ENCODE measurements around the gene STAT5B. TPM values are rescaled to one million over a fixed set of nuclear protein-coding genes. Genes with fewer than 3 reads are reported as not detected.
"Not testable (repeated sequence)": the region's sequence is repeated elsewhere in the genome, so short reads cannot be mapped to it uniquely, and the experiment has no call there.

Gene STAT5B
- 10 to 100 TPM; 57.6 to 72.6 (median 63.3) TPM for total RNA-seq

GRCh38 chr17:42276359-42276608 lies at the start of gene STAT5B:
Gene STAT5B (minus strand): TSS chr17:42276391. CDS start chr17:42232127, 44,264 bp downstream.
- no peaks in the 10 kb centered on the region for H3K36me3 ChIP-seq
- TF ChIP-seq, protein P1, sequence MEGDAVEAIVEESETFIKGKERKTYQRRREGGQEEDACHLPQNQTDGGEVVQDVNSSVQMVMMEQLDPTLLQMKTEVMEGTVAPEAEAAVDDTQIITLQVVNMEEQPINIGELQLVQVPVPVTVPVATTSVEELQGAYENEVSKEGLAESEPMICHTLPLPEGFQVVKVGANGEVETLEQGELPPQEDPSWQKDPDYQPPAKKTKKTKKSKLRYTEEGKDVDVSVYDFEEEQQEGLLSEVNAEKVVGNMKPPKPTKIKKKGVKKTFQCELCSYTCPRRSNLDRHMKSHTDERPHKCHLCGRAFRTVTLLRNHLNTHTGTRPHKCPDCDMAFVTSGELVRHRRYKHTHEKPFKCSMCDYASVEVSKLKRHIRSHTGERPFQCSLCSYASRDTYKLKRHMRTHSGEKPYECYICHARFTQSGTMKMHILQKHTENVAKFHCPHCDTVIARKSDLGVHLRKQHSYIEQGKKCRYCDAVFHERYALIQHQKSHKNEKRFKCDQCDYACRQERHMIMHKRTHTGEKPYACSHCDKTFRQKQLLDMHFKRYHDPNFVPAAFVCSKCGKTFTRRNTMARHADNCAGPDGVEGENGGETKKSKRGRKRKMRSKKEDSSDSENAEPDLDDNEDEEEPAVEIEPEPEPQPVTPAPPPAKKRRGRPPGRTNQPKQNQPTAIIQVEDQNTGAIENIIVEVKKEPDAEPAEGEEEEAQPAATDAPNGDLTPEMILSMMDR (IDR thresholded peaks at IDR 0.05), result no peak
- TF ChIP-seq POLR2A (IDR thresholded peaks at IDR 0.05), result peak in 1 of 2 donors; percentile 78
- no CpG with 5 or more reads among the region's 47 CpGs for WGBS, 2 donors
- H3K27me3 ChIP-seq, result no peaks in the 10 kb centered on the region
- H3K4me1 ChIP-seq, result peaks cover 4 to 15% of the 10 kb centered on the region in 2 donors
- H3K9me3 ChIP-seq, result no peaks in the 10 kb centered on the region
- H3K27ac ChIP-seq, result peak within 1 kb of the TSS; percentile 47 to 85 (median 54)
- peak; percentile 59 to 67 for DNase-seq
- peak within 1 kb of the TSS; percentile 21 to 81 (median 50) for H3K4me3 ChIP-seq (replicated peaks in 1 of 3)
- intact Hi-C loops (cut with DNase I), result no loop called here

DNA sequence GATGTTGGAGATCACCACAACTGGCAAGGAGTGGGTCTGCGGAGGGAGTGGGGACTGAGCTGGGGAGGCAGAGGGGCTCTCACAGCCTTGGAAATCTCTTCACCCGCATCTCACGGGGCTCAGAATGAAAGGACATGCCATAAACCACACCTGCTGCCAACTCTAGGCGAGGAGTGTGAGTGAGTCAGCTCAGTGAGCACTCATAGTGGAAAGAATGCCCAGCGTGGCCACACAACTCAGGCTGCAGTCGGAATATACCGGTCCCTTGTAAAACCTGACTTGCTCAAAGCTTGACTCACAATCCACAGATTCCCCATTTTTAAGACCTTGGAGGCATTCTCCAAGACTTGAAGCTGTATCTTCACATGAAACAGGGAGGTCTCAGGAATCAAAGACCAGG lies 48.8 kb upstream of the STAT5B start:
- DNase-seq, result peak in 1 of 2 donors; percentile 64

DNA sequence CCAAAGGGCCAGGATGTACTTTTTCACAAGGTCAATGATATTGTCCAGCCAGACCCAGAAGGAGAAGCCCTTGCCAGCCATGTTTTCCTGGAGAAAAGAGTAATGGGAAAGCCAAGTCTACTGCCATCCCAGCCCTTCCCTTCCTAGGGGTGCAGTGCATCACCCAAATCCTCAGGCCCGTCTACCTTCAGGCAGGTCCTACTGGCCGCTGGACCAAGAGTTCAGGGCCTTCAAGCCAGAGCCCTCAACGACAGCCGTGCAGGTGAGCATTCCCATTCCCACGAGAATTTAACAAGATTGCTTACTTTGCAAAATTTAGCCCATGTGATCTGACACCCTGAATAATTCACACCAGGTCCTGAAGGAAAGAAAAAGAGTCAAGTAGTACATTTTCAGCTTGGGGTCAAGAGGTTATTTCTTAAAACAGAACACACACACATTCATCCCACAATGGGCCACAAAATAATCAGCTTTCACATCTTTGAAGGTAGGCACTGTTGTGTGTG lies 47.1 kb upstream of the STAT5B start:
- intact Hi-C loops (cut with DNase I), result loop anchor here (2.0 to 5.0 kb wide), 2 partner anchors 81 to 204 kb away; no protein-coding TSS in a partner anchor
- H3K4me3 ChIP-seq (replicated peaks in 1 of 3), result no peak overlapping the region
- no peak for DNase-seq
- TF ChIP-seq, protein P1 (IDR thresholded peaks at IDR 0.05), result no peak
- no peak for TF ChIP-seq POLR2A (IDR thresholded peaks at IDR 0.05)
- H3K4me1 ChIP-seq, result peaks cover 0 to 2% of the 10 kb centered on the region in 2 donors
- 92% methylated on average over 5 of the region's 5 CpGs for WGBS, 2 donors
- H3K27me3 ChIP-seq, result no peaks in the 10 kb centered on the region
- H3K27ac ChIP-seq, result peak overlapping the region in 1 of 3 donors; percentile 12
- H3K36me3 ChIP-seq, result peaks cover 42 to 70% of the 10 kb centered on the region in 2 donors
- no peaks in the 10 kb centered on the region for H3K9me3 ChIP-seq

More for the DNA sequence above, 48.8 kb upstream of the STAT5B start:
- intact Hi-C loops (cut with DNase I), result no loop called here
- Histone ChIP-seq H3K27ac (peak overlapping the region in 2 of 3 donors; percentile 10 to 16), H3K27me3 (no peaks in the 10 kb centered on the region), H3K36me3 (peaks cover 47 to 67% of the 10 kb centered on the region in 2 donors), H3K4me1 (peaks cover 8 to 19% of the 10 kb centered on the region in 2 donors), H3K9me3 (no peaks in the 10 kb centered on the region), H3K4me3 (replicated peaks in 1 of 3) (no peak overlapping the region)
- WGBS, 2 donors, result 74 to 85% methylated on average over 7 of the region's 7 CpGs
- no peak for TF ChIP-seq POLR2A (IDR thresholded peaks at IDR 0.05)
- TF ChIP-seq, protein P1 (IDR thresholded peaks at IDR 0.05), result no peak

DNA sequence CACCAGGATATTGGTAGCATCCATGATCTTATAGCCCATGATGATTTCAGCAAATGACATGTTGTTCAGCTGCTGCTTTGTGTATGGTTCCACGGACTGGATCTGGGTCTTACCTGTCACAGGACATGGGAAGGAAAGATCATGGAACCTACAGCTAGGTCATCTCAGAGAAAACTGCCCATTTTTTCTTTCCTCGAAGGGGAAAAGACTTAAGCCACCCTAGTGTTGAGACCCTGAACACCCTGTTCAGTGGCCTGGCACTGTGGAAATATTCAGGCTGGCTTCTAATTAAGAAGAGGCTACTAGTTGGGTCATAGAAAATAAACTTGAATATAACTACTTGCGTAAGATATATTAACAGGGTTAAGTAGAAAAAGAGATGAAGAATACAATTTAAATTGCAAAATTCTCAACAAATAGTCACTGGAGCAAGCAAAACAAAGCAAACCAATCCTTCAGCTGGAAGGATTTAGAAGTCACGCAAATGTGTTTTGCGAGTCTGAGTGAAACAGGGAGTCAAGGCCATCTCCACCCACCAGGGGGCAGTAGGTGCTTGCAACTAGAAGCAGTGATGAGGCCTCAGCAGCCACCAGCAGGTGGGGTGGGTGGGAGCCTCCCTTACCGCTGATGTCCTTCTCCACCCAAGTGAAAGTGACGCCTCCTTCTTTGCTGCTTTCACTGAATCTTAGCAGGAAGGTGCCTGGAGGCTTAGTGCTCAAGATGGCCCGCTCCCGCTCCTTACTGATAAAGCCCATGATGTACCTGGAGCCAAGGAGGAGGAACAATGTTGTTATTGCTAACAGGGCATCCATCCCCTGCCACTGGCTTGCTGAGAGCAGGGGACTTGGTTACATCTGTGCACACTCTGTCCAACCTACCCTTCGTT lies 46.4 kb upstream of the STAT5B start:
- Histone ChIP-seq H3K27ac (peak overlapping the region in 1 of 3 donors; percentile 12), H3K36me3 (peaks cover 43 to 76% of the 10 kb centered on the region in 2 donors), H3K4me3 (replicated peaks in 1 of 3) (no peak overlapping the region), H3K4me1 (no peaks in the 10 kb centered on the region), H3K9me3 (no peaks in the 10 kb centered on the region), H3K27me3 (no peaks in the 10 kb centered on the region)
- peak; percentile 96 to 97 for DNase-seq
- 40 to 50% methylated on average over 10 of the region's 10 CpGs for WGBS, 2 donors
- TF ChIP-seq, protein P1 (IDR thresholded peaks at IDR 0.05), result peak; percentile 96 to 100 (median 98)
- no peak for TF ChIP-seq POLR2A (IDR thresholded peaks at IDR 0.05)
- intact Hi-C loops (cut with DNase I), result loop anchor here (2.0 to 5.0 kb wide), 2 partner anchors 82 to 205 kb away; no protein-coding TSS in a partner anchor

DNA sequence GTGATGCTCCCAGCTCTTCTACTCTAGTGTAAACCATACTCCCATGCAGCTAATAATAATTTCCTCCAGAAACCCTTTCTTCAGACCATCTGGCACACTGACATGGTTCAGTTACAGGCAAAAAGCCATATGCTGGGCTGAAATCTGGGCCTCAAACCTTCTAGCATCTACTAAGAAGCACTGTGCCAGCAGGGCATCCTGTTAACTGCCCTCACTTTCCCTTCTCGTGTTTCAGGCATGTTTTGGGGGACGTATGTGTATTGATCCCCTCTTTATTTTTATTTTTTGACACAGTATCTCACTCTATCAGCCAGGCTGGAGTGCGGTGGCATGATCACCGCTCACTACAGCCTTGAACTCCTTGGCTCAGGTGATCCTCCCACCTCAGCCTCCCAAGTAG lies 45.4 kb upstream of the STAT5B start:
- intact Hi-C loops (cut with DNase I), result loop anchor here (5.0 kb wide), 1 partner anchor 206 kb away; no protein-coding TSS in a partner anchor
- no peaks in the 10 kb centered on the region for H3K9me3 ChIP-seq
- H3K4me1 ChIP-seq, result no peaks in the 10 kb centered on the region
- TF ChIP-seq, protein P1 (IDR thresholded peaks at IDR 0.05), result no peak
- no peak for TF ChIP-seq POLR2A (IDR thresholded peaks at IDR 0.05)
- peaks cover 49 to 76% of the 10 kb centered on the region in 2 donors for H3K36me3 ChIP-seq
- H3K4me3 ChIP-seq (replicated peaks in 1 of 3), result no peak overlapping the region
- no peak overlapping the region for H3K27ac ChIP-seq
- 92 to 94% methylated on average over 4 of the region's 4 CpGs for WGBS, 2 donors
- DNase-seq, result no peak
- no peaks in the 10 kb centered on the region for H3K27me3 ChIP-seq

GRCh38 chr17:42317967-42318366 lies 41.8 kb upstream of the STAT5B start:
- H3K4me3 ChIP-seq (replicated peaks in 1 of 3); H3K27me3 ChIP-seq; H3K27ac ChIP-seq; H3K9me3 ChIP-seq; intact Hi-C loops (cut with DNase I); H3K4me1 ChIP-seq; DNase-seq: not testable (repeated sequence)
- WGBS, 2 donors, result 94% methylated on average over 6 of the region's 6 CpGs
- H3K36me3 ChIP-seq, result peaks cover 43 to 67% of the 10 kb centered on the region in 2 donors

Data from thyroid gland (tissue), 4 donors.